Limb (tissue), 2 donors: ENCODE results near the gene CCT3.
"Not testable (repeated sequence)": the region's sequence is repeated elsewhere in the genome, so short reads cannot be mapped to it uniquely, and the experiment has no call there.

Experiments
- DNase-seq, 2 donors: peaks; one replicate each; pipeline ENCODE4 v3.0.0-alpha.2; 2016; ENCODE audit errors: extremely low spot score in 2 of 2

CCT3 gene

DNA sequence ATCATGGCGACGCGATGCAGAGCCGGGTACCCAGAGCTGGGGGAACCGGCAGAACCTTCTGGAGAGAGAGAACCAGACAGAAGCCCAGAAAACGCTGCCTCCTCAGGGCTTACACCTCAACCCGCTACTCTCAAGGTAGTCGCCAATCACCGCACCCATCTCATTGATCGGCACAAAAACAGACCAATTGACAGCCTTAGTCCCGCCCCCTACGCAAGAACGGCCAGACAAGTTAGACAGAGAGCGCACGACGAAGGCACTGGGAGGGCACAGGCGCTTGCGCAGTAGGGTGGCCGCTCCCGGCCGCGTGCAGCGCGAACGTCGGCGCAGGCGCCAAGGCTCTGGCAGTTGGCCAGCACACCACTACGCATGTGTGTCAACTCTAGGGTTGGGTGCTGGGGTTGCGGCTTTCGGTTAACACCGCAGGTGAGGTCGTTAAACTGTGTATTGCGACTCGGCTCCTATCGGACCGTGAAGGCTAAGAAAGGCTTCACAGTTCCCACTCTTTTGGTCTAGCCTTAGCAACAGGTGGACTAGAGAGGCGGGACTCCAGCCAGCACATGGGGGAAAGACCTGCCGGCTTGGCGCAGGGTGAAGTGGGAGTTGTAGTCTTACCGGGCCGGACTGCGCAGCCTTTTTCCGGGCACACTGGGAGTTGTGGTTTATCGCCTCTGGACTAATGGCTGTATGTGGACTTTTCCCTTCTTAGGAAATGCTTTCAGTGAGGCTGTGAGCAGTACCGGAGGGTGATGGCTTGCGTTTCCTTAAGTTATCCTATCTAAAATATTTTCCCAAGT is at the start of gene CCT3, which contains the start of gene TSACC:
Gene CCT3 (minus strand): TSS at position 113 of the 797 bp plus-strand sequence. CDS start 108 bp downstream, at position 5.
Gene TSACC (plus strand): TSS at position 347 of the 797 bp plus-strand sequence. CDS start 1,232 bp downstream, outside the sequence.
- DNase-seq: peak; percentile 99 to 100

- no peak for DNase-seq
Observed at GRCh38 chr1:156387870-156388173, 49.7 kb upstream of the CCT3 start.

DNA sequence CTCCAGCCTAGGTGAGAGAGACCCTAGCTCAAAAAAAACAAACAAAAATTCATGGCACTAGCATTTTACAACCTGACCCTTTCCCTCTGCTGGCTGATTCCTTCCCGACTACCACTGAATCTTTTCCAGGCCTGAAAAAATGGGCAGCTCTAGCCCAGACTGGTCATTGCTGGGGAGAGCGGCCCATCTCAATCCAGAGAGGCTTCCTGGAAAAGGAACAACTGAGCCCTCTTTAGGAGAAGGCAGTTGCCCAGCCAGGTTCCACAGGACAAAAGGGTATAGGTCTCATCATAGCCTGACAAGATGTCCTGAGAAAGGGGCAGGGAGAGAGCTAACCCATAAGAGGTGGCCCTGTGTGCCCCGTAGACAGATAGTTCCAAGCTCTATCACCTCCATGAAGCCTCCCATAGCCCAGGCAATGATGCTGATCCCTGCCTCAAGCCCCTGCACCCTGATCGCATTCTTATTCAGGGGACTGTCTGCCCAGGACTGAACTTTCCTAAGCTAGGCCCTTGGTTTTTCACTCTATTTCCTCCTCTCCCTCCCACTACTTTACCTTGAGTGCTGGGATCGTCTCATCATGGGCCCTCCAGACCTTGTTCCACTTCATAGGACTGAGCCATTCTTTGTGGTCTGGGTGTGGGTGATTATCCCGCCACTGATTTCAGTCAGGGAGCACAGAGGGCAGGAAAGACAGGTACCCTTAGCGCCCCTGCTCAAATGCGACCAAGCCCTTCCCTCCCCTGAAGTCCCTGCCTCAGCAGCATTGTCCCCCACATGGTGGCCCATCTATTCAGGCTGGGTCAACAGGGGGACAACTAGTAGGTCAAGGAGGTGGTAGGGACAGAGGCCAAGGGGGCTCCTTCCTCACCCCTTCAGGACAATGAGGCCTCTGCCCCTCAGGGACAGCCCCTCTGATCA is 49.1 kb upstream of the CCT3 start:
- DNase-seq: no peak

DNA sequence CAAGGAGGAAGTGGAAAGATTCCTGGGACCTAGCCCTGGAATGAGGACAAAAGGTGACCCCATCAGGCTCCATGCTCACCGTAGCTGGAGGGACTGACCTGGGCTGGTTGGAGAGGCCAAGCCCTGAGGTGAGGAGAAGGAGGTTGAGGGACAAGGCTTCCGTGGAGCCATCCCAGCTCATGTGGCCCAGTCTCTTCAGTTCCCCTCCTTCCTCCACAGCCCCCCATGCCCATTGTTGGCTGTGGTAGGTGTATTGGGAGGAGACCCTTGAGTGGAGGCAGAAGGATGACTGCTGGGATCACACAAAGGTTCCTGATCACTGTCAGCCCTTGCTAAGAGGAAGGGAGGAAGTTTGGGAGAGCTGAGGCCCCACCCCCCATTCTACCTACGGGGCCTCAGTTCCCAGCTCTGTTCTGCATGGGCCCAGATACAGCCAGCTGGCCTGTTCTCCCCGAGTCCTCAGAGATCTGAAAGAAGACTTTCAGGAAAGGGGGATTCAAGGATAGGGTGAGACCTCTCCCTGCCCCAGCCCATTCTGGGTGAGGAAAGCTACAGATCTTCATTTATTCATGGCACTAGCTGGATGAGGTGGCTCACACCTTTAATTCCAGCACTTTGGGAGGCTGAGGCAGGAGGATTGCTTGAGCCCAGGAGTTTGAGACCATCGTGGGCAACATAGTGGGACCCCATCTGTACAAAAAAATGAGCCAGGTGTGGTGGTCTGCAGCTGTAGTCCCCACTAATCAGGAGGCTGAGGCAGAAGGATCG is 48.2 kb upstream of the CCT3 start:
- no peak for DNase-seq

- peak; percentile 63 to 82 for DNase-seq
Observed at GRCh38 chr1:156385534-156386031, 47.5 kb upstream of the CCT3 start.

- DNase-seq: no peak
Observed at GRCh38 chr1:156384658-156385057, 46.6 kb upstream of the CCT3 start.

- no peak for DNase-seq
Observed at GRCh38 chr1:156384007-156384406, 45.9 kb upstream of the CCT3 start.

GRCh38 chr1:156383023-156383422 is 44.9 kb upstream of the CCT3 start:
- peak; percentile 42 to 75 for DNase-seq

- no peak for DNase-seq
Observed at GRCh38 chr1:156382561-156382960, 44.5 kb upstream of the CCT3 start.

DNA sequence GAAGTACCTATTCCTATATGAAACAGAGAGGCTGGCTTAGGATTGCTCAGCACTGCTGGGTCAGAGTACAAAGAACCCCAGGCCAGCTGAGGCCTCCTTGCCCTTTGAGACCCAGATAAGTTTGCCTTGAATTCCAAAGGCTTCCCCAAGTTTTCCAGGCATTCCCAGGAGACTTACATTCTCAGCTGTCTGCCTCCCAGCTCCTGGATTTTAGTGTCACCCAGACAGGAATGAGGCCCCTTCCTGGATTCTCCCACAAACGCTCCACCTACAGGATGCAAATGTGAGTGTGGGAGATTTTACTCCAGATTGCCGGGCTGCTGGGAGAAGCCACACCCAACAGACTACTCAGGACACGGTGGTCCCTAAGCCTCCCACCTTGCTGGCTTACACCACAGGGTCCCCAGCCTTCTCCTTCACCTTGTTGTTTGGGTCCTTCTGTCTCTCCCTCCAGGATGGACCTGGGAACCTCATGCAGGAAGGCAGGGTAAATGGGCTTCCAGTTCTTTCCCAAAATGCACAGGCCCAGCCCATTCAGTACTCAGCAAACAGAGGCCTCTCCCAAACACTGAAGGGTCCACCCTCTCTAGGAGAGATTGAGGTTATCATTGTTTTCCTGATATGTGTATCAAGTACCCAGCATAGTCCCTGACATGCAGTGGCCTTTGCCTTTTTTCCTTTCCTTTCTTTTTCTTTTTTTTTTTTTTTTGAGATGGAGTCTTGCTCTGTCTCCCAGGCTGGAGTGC is 41.5 kb upstream of the CCT3 start:
- no peak for DNase-seq

DNA sequence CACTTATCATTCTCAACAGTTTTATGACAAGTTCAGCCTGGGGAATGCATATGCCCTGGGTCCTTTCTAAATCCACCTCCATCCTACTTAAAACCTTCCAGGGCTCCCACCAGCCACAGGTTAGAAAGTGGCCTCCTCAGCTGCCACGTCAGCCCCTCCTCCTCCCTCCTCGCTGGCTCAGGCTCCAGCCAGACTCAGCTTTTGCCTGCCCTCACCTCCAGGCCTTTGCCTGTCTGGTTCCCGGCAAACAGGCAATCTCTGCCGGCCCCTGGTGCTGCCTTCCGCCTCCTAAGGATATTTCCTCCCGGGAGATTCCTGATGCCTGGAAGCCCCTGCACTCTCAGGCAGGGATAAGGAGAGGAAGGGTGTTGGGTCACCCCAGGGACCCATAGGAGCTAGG is 40.5 kb upstream of the CCT3 start:
- no peak for DNase-seq

GRCh38 chr1:156376958-156377919 is 39.1 kb upstream of the CCT3 start:
- no peak for DNase-seq

- DNase-seq: no peak
Observed at GRCh38 chr1:156376146-156376545, 38.1 kb upstream of the CCT3 start.

GRCh38 chr1:156373546-156373945 is 35.5 kb upstream of the CCT3 start:
- no peak for DNase-seq

GRCh38 chr1:156372876-156373275 is 34.8 kb upstream of the CCT3 start:
- no peak for DNase-seq

DNA sequence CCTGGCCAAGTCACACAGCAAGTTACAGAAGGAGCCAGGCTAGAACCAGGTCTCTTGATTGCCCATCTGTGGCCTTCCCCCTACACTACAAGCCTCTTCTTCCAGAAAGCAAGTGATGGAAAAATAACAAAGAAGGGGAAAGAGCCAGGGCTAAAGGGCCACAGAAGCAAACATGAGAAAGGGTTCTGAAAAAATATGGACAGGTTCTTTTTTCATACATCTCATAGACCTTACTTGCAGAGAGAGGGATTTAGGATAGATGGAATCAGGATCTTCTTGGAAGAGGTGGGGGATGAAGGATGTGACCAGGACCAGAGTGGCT is 34.1 kb upstream of the CCT3 start:
- no peak for DNase-seq

DNA sequence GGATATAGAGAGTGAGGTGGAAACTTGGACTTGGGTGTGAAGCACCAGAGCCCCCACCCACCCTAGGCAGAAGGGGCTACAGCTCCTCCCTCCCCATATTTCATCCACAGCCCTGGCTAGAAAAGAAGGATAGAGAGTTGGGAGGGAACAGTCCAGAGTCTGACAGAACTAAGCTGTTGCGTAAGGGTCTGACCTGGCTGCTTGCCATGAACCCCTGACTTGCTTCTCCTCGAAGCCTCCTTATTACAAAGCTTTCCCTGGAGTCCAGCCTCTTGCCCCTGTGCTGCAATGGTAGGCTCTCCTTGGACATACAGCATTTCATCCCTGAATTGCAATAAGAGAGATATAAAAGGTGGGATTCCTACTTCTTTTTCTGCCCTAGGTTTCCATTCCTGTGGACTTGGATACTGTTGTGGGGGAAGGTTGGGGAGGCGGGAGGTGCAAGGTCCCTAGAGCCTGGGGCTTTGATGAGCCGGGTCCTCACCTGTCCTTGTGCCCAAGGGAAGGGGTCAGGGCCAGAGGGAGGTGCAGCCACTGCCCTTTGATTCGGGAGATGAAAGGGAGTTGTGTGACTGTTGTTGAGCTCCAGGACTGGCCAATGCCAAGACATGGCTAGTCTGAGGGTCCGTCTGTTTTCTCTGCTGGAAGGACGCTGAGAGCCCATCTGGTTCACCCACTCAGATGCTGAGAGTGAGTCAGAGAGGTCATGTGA is 33.6 kb upstream of the CCT3 start:
- DNase-seq: no peak

- DNase-seq: not testable (repeated sequence)
Observed at GRCh38 chr1:156369685-156370286, 31.7 kb upstream of the CCT3 start.
